Trophoblast cell (in vitro differentiated cells and primary cell): ENCODE data around the gene RADX.

Source experiments
- DNase-seq, 2 donors: peaks; one replicate each; pipeline ENCODE4 v3.0.0-alpha.2; 2016
- H2AFZ ChIP-seq: 2 replicates; pipeline ENCODE4 v1.6.1; 2013; ENCODE audit warnings: low read length, moderate library complexity, mild to moderate bottlenecking; ENCODE audit not compliant: insufficient read depth, poor library complexity
- H2AK5ac ChIP-seq: 2 replicates; pipeline ENCODE4 v1.6.1; 2013; ENCODE audit warnings: mild to moderate bottlenecking, low read length
- H2BK120ac ChIP-seq: 2 replicates; pipeline ENCODE4 v1.6.1; 2013; ENCODE audit warnings: low read length, mild to moderate bottlenecking, moderate library complexity; ENCODE audit not compliant: insufficient read depth, poor library complexity
- H2BK12ac ChIP-seq: 2 replicates; pipeline ENCODE4 v1.6.1; 2013; ENCODE audit warnings: mild to moderate bottlenecking, low read length, moderate library complexity
- H2BK5ac ChIP-seq: 2 replicates; pipeline ENCODE4 v1.6.1; 2013; ENCODE audit warnings: low read length, low read depth, moderate library complexity, mild to moderate bottlenecking; ENCODE audit not compliant: poor library complexity
- H3K14ac ChIP-seq: 2 replicates; pipeline ENCODE4 v1.6.1; 2013; ENCODE audit warnings: mild to moderate bottlenecking, low read length
- H3K18ac ChIP-seq: 2 replicates; pipeline ENCODE4 v1.6.1; 2013; ENCODE audit warnings: mild to moderate bottlenecking, low read length
- H3K23ac ChIP-seq: 2 replicates; pipeline ENCODE4 v1.6.1; 2013; ENCODE audit warnings: low read length
- H3K27ac ChIP-seq: 2 replicates; pipeline ENCODE4 v1.5.1; 2013; ENCODE audit warnings: low read depth, mild to moderate bottlenecking, inconsistent platforms, low read length, moderate library complexity
- H3K27me3 ChIP-seq: 2 replicates; pipeline ENCODE4 v1.6.1; 2013; ENCODE audit warnings: inconsistent platforms, mild to moderate bottlenecking, low read length, moderate library complexity; ENCODE audit not compliant: insufficient read depth
- H3K36me3 ChIP-seq, 2 experiments: 1 replicate in 1 of 2; 2 replicates in 1 of 2; pipeline ENCODE4 v1.6.1; 2013; ENCODE audit warnings: low read length in 2 of 2, mild to moderate bottlenecking in 2 of 2, moderate library complexity in 1 of 2; ENCODE audit not compliant: insufficient read depth in 2 of 2, control insufficient read depth in 1 of 2
- H3K4ac ChIP-seq: 2 replicates; pipeline ENCODE4 v1.6.1; 2013; ENCODE audit warnings: low read depth, mild to moderate bottlenecking, low read length, moderate library complexity
- H3K4me1 ChIP-seq, 2 experiments: 1 replicate in 1 of 2; 2 replicates in 1 of 2; pipeline ENCODE4 v1.6.1; 2013; ENCODE audit warnings: low read length in 2 of 2, mild to moderate bottlenecking in 2 of 2, moderate library complexity in 1 of 2; ENCODE audit not compliant: insufficient read depth in 2 of 2, control insufficient read depth in 1 of 2
- H3K4me2 ChIP-seq: 2 replicates; pipeline ENCODE4 v1.6.1; 2013; ENCODE audit warnings: inconsistent platforms, mild to moderate bottlenecking, low read length, moderate library complexity
- H3K4me3 ChIP-seq: 2 replicates; pipeline ENCODE4 v1.5.1; 2013; ENCODE audit warnings: mild to moderate bottlenecking, low read depth, low read length, inconsistent platforms
- H3K79me1 ChIP-seq: one replicate; pipeline ENCODE4 v1.6.1; 2013; ENCODE audit warnings: low read length
- H3K79me2 ChIP-seq: 2 replicates; pipeline ENCODE4 v1.6.1; 2013; ENCODE audit warnings: low read length, mild to moderate bottlenecking; ENCODE audit not compliant: control insufficient read depth, insufficient read depth, poor library complexity
- H3K9ac ChIP-seq: 2 replicates; pipeline ENCODE4 v1.6.1; 2013; ENCODE audit warnings: mild to moderate bottlenecking, low read length
- H3K9me3 ChIP-seq: 2 replicates; pipeline ENCODE4 v1.6.1; 2013; ENCODE audit warnings: low read depth, mild to moderate bottlenecking, control low read depth, inconsistent platforms, low read length; ENCODE audit not compliant: insufficient read depth
- H4K12ac ChIP-seq: 2 replicates; pipeline ENCODE4 v1.6.1; 2013; ENCODE audit warnings: low read depth, mild to moderate bottlenecking, low read length, moderate library complexity
- H4K8ac ChIP-seq: 2 replicates; pipeline ENCODE4 v1.6.1; 2013; ENCODE audit warnings: low read depth, mild to moderate bottlenecking, low read length, moderate library complexity
- H4K91ac ChIP-seq: one replicate; pipeline ENCODE4 v1.6.1; 2013; ENCODE audit warnings: low read depth, mild to moderate bottlenecking, low read length, moderate library complexity
- WGBS: extraction: QIAGEN DNeasy Blood & Tissue Kit; methylation state at CpG from one replicate; pipeline ENCODE4 v1.1.7; 2013; ENCODE audit warnings: missing lambda C conversion rate; ENCODE audit not compliant: insufficient read length, insufficient coverage; ENCODE audit errors: extremely low coverage; 5-methylcytosine and 5-hydroxymethylcytosine counted together

Gene RADX

DNA sequence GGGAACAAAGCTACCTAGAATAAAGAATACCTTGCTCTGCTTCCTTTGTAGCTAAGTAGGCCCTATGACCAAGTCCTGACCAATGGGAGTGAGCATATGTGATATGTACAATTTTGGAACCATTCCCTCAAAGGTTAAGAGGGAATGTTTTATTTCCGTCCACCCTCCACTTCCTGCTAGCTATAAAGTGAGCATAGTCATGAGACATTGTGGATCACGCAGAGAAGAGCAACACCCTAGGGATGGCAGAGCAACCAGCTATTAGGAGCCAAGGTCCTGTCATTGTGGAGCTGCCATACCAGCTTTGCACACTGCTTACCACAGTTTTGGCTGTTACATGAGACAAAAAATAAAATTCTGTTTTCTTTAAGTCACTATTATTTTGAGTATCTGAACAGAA, 68.9 kb downstream of the RADX start:
- Histone ChIP-seq H3K79me1 (no peaks in the 10 kb centered on the region), H2BK5ac (no peak overlapping the region), H3K36me3 (no peaks in the 10 kb centered on the region), H2AK5ac (no peak overlapping the region), H3K27ac (no peak overlapping the region), H3K23ac (no peak overlapping the region), H3K4me3 (no peak overlapping the region), H3K4me1 (no peaks in the 10 kb centered on the region), H4K8ac (no peak overlapping the region), H3K18ac (no peak overlapping the region), H3K9me3 (no peaks in the 10 kb centered on the region), H3K9ac (no peak overlapping the region), H3K14ac (no peak overlapping the region), H2BK12ac (no peak overlapping the region), H4K91ac (no peak overlapping the region), H2AFZ (no peak overlapping the region), H3K4ac (no peak overlapping the region), H3K27me3 (no peaks in the 10 kb centered on the region), H3K4me2 (no peak overlapping the region), H3K79me2 (no peaks in the 10 kb centered on the region), H4K12ac (no peak overlapping the region), H2BK120ac (no peak overlapping the region)
- no CpG with 5 or more reads among the region's 2 CpGs for WGBS
- no peak for DNase-seq

DNA sequence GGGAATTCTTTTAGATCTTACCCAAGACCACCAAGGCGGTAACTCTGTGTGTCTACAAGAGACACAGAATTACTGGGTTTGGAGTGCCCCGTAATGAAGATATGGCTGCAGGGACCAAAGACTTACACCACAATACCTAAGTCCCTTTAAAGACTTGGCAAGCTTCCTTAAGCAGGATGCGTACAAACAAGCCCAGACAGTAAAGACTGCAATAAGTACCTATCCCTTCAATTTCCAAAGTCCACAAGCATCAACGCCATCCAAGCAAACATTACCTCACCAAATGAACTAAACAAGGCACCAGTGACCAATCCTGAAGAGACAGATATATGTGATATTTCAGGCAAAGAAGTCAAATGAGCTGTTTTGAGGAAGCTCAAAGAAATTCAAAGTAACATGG, 72.4 kb downstream of the RADX start:
- H2BK5ac ChIP-seq: no peak overlapping the region
- no peak overlapping the region for H4K8ac ChIP-seq
- H3K79me2 ChIP-seq: no peaks in the 10 kb centered on the region
- H3K9ac ChIP-seq: no peak overlapping the region
- H3K9me3 ChIP-seq: no peaks in the 10 kb centered on the region
- H3K4ac ChIP-seq: no peak overlapping the region
- H3K4me3 ChIP-seq: no peak overlapping the region
- no peak overlapping the region for H3K18ac ChIP-seq
- no peaks in the 10 kb centered on the region for H3K36me3 ChIP-seq
- H3K4me1 ChIP-seq: no peaks in the 10 kb centered on the region
- H4K91ac ChIP-seq: no peak overlapping the region
- H2BK12ac ChIP-seq: no peak overlapping the region
- H3K23ac ChIP-seq: no peak overlapping the region
- no peak overlapping the region for H2AFZ ChIP-seq
- no peak for DNase-seq
- H3K27ac ChIP-seq: no peak overlapping the region
- H4K12ac ChIP-seq: no peak overlapping the region
- no peak overlapping the region for H3K4me2 ChIP-seq
- H3K27me3 ChIP-seq: no peaks in the 10 kb centered on the region
- no peak overlapping the region for H3K14ac ChIP-seq
- no peak overlapping the region for H2BK120ac ChIP-seq
- no peak overlapping the region for H2AK5ac ChIP-seq
- no CpG with 5 or more reads among the region's 4 CpGs for WGBS
- no peaks in the 10 kb centered on the region for H3K79me1 ChIP-seq

DNA sequence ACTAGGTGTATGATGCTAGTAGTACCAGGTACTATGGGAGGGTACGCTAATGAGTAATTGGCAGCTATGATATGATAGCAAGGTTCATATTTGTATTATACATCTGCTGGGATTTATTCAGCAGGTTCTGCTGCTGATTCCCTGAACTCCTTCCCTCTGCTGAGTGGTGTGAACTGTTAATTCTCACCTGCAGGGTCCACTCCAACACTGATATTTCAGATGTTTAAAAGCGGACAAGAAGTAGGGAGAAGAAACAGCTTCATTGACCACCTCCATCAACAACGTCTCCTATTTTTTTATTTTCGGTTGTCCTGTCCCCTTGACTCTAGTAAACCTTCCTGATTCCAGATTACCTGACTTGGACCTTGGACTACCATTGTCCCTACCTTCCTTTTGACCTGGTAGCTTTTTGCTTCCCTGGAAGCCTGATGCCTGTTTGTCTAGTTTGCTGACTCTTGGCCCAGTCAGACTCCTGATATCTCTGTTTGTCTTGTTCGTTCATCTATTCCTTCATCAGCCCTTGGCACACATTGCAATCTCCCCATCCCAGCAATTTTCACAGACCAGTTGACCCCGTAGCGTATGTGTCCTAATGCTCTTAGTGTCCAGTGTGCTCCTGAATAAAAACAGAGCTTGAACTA, 80.8 kb downstream of the RADX start:
- H2BK12ac ChIP-seq: no peak overlapping the region
- no peaks in the 10 kb centered on the region for H3K79me1 ChIP-seq
- H2BK120ac ChIP-seq: no peak overlapping the region
- H4K91ac ChIP-seq: no peak overlapping the region
- peak in 1 of 2 donors; percentile 35 for DNase-seq
- H3K14ac ChIP-seq: no peak overlapping the region
- H3K4me1 ChIP-seq: no peaks in the 10 kb centered on the region
- H2AFZ ChIP-seq: no peak overlapping the region
- no peak overlapping the region for H3K18ac ChIP-seq
- no peak overlapping the region for H4K8ac ChIP-seq
- H3K9me3 ChIP-seq: no peaks in the 10 kb centered on the region
- no peak overlapping the region for H3K27ac ChIP-seq
- H3K79me2 ChIP-seq: no peaks in the 10 kb centered on the region
- no peaks in the 10 kb centered on the region for H3K27me3 ChIP-seq
- H3K9ac ChIP-seq: no peak overlapping the region
- no peak overlapping the region for H3K4me2 ChIP-seq
- H3K36me3 ChIP-seq: no peaks in the 10 kb centered on the region
- no peak overlapping the region for H3K4me3 ChIP-seq
- H4K12ac ChIP-seq: no peak overlapping the region
- H3K23ac ChIP-seq: no peak overlapping the region
- no peak overlapping the region for H2BK5ac ChIP-seq
- no CpG with 5 or more reads among the region's 7 CpGs for WGBS
- H2AK5ac ChIP-seq: no peak overlapping the region
- no peak overlapping the region for H3K4ac ChIP-seq

DNA sequence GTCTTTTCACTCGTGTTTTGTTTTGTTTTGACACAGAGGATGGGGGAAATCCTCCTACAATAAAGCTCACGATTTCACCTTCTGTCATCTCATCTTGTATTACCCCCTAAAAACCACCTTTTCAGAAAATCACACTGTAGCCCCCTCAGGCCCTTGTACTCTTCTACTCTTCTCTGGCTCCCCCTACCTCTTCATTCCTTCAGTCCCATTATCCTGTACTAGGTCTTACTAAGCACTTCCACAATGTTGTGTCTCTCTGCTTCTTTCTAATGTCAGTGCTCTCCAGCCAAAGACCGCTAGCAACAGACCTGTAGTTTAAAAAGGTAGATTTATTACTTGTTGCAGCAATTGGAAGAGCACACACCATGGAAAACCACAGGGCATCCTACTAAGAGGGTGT, 84.7 kb downstream of the RADX start:
- H4K8ac ChIP-seq: no peak overlapping the region
- no peak overlapping the region for H2BK120ac ChIP-seq
- H3K4me2 ChIP-seq: no peak overlapping the region
- no peak overlapping the region for H3K4me3 ChIP-seq
- no peaks in the 10 kb centered on the region for H3K4me1 ChIP-seq
- no peak overlapping the region for H3K4ac ChIP-seq
- WGBS: no CpG with 5 or more reads among the region's 3 CpGs
- H3K27me3 ChIP-seq: no peaks in the 10 kb centered on the region
- no peak overlapping the region for H3K9ac ChIP-seq
- no peak overlapping the region for H2AK5ac ChIP-seq
- H3K18ac ChIP-seq: no peak overlapping the region
- H3K14ac ChIP-seq: no peak overlapping the region
- no peak overlapping the region for H2AFZ ChIP-seq
- no peaks in the 10 kb centered on the region for H3K79me1 ChIP-seq
- no peaks in the 10 kb centered on the region for H3K9me3 ChIP-seq
- H4K91ac ChIP-seq: no peak overlapping the region
- no peak overlapping the region for H2BK12ac ChIP-seq
- no peak overlapping the region for H2BK5ac ChIP-seq
- DNase-seq: no peak
- no peak overlapping the region for H4K12ac ChIP-seq
- no peak overlapping the region for H3K23ac ChIP-seq
- H3K36me3 ChIP-seq: no peaks in the 10 kb centered on the region
- no peaks in the 10 kb centered on the region for H3K79me2 ChIP-seq
- H3K27ac ChIP-seq: no peak overlapping the region
